Ectodermal cell (in vitro differentiated cells): Measurements from ENCODE around the gene TTLL11.

ENCODE experiments used
- H3K27ac ChIP-seq: 2 replicates; pipeline ENCODE4 v1.7.0; 2013; ENCODE audit warnings: mild to moderate bottlenecking, low read depth, low read length; ENCODE audit not compliant: insufficient read depth, poor library complexity, severe bottlenecking
- H3K27me3 ChIP-seq: 2 replicates; pipeline ENCODE4 v1.7.0; 2013; ENCODE audit warnings: mild to moderate bottlenecking, low read length; ENCODE audit not compliant: insufficient read depth, control insufficient read depth, poor library complexity, severe bottlenecking
- H3K36me3 ChIP-seq: one replicate; pipeline ENCODE4 v1.7.0; 2013; ENCODE audit warnings: low read length; ENCODE audit not compliant: control insufficient read depth, insufficient read depth
- H3K4me1 ChIP-seq: one replicate; pipeline ENCODE4 v1.7.0; 2013; ENCODE audit warnings: low read length; ENCODE audit not compliant: control insufficient read depth, insufficient read depth
- H3K4me3 ChIP-seq: 2 replicates; pipeline ENCODE4 v1.7.0; 2013; ENCODE audit warnings: low read depth, low read length, control low read depth; ENCODE audit not compliant: insufficient read depth
- H3K9me3 ChIP-seq: 2 replicates; pipeline ENCODE4 v1.7.0; 2013; ENCODE audit warnings: mild to moderate bottlenecking, low read length, moderate library complexity; ENCODE audit not compliant: control insufficient read depth
- WGBS, 2 experiments: methylation state at CpG; one replicate each; pipeline ENCODE4 v1.1.7; 2013; ENCODE audit warnings: missing lambda C conversion rate in 2 of 2; 5-methylcytosine and 5-hydroxymethylcytosine counted together

Gene TTLL11

DNA sequence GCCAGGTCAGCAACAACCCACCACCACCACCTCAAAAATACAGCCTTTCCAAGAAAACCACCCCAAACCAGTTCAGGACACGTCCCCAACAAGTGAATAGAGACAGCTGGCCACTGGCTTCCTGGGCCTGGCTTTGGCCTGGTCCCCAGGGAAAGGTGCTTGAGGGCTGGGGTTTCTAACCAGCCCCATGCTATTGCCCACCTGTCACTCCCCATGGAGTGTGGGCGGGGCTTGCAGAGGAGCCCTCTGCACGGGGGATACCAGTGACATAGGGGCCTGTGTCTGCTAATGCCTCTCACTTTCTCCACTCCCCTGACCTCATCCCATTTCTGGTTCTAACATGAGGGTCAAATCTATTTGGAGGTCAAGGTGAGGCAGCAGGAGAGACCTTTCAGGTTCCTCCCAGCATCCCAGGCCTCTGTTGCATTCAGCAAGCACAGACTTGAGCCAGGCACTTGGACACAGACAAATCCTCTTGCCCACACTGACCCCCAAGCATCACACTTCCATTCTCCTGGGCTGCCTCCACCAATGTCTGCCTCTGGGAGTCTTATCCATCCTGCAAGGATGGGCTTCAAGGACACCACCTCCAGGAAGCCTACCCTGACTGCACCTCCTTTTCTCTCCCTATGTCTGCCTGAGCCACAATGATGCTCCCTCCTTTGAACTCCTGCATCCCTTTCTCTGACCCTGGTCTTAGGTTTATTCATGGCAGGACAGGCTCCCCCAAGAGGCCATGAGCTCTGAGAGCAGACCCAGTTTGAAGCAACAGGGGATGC, 16.1 kb upstream of the TTLL11 start:
- WGBS, 2 experiments: 69 to 75% methylated on average over 3 of the region's 3 CpGs
- H3K9me3 ChIP-seq: no peaks in the 10 kb centered on the region
- no peaks in the 10 kb centered on the region for H3K36me3 ChIP-seq
- no peak overlapping the region for H3K4me3 ChIP-seq
- peaks cover 8% of the 10 kb centered on the region for H3K4me1 ChIP-seq
- no peaks in the 10 kb centered on the region for H3K27me3 ChIP-seq
- no peak overlapping the region for H3K27ac ChIP-seq

DNA sequence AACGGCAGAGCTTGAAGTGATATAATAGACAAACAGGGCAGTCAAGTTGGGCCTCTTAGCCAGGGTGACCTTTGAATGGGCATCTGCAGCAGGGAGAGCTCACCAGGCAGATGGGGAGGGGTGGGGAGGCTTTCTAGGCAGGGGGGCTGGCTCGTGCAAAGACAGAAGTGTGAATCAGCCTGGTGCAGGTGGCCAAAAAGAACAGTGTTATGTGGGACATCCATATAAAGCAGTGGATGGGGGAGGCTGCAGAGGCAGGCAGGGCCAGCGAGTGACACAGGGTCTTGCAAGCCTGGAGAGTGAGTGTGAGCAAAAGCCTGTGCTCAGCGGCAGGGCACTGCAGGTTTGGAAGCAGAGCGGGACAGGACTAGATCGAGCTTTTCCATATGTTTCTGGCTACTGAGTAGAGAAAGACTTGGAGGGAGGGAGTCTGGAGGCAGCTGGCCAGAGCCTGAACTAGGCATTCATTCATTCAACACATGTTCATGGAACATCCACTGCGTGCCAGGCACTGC, 14.2 kb upstream of the TTLL11 start:
- WGBS, 2 experiments: 71 to 80% methylated on average over 7 of the region's 7 CpGs

DNA sequence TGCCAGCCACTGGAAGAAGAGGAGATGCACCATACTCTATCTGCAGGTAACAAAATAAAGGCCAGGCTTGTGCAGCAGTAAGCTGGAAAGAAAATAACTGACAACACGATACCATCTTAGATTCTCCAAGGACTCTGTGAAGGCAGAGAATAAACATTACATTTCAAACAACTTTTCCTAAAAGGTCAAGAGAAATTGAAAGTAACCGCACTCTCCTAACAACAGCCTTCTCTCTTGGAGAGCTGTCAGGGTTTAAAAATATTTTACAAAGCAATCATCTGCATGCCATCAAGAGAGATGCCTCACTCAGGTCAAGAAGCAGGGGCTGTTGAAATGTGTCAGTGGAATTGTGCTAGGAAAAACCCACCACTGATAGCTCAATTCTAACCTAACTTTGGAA, 13.5 kb upstream of the TTLL11 start:
- no peaks in the 10 kb centered on the region for H3K4me1 ChIP-seq
- H3K4me3 ChIP-seq: no peak overlapping the region
- H3K27ac ChIP-seq: no peak overlapping the region
- H3K9me3 ChIP-seq: no peaks in the 10 kb centered on the region
- no peaks in the 10 kb centered on the region for H3K36me3 ChIP-seq
- WGBS, 2 experiments: 91 to 97% methylated on average over 2 of the region's 2 CpGs
- no peaks in the 10 kb centered on the region for H3K27me3 ChIP-seq

More for the DNA sequence above, 14.2 kb upstream of the TTLL11 start:
- H3K36me3 ChIP-seq: no peaks in the 10 kb centered on the region
- H3K4me1 ChIP-seq: no peaks in the 10 kb centered on the region
- H3K27ac ChIP-seq: no peak overlapping the region
- no peaks in the 10 kb centered on the region for H3K27me3 ChIP-seq
- no peaks in the 10 kb centered on the region for H3K9me3 ChIP-seq
- no peak overlapping the region for H3K4me3 ChIP-seq

DNA sequence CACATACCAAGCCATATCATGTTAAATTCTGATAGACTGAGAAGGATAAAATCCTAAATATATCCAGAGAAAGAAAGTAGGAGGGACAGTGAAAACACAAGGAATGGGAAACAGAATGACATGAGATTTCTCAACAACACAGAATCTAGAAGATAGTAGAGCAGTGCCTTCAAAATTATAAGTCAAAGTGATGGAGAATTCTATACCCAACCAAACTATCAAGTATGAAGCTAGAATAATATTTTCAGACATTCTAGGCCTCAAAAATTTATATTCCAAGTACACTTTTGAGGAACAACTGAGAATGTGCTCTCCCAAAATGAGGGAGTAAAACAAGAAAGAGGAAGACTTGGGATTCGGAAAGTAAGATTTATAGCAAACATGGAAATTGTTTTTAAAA, 10.9 kb upstream of the TTLL11 start:
- Histone ChIP-seq H3K27me3 (no peaks in the 10 kb centered on the region), H3K9me3 (no peaks in the 10 kb centered on the region), H3K36me3 (no peaks in the 10 kb centered on the region), H3K4me3 (no peak overlapping the region), H3K4me1 (no peaks in the 10 kb centered on the region), H3K27ac (no peak overlapping the region)
- WGBS, 2 experiments: 100% methylated on average over 1 of the region's 1 CpG

DNA sequence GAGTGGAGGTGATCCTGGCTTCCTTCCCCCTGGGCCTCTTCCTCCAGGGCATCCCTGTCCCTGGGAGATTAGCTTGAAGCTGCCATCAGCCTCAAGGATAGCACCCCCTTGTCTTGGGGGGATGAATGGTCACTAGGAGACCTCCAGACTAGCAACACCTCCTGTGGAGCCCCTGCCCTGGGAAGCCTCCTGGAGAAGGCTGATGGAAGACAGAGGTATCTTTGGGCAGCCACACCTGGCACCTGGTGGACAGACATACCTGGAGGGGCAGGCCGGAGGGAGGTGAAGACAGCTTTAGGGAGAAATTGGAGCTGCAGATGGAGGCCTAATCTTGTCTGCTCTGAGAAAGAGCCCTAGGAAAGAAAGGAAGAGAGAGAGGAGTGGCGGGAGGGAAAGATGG, 9.0 kb upstream of the TTLL11 start:
- whole genome bisulfite sequencing, 2 experiments: 95% methylated on average over 1 to 2 of the region's 2 CpGs
- Histone ChIP-seq H3K27me3 (no peaks in the 10 kb centered on the region), H3K9me3 (no peaks in the 10 kb centered on the region), H3K4me3 (no peak overlapping the region), H3K4me1 (no peaks in the 10 kb centered on the region), H3K36me3 (no peaks in the 10 kb centered on the region), H3K27ac (no peak overlapping the region)

DNA sequence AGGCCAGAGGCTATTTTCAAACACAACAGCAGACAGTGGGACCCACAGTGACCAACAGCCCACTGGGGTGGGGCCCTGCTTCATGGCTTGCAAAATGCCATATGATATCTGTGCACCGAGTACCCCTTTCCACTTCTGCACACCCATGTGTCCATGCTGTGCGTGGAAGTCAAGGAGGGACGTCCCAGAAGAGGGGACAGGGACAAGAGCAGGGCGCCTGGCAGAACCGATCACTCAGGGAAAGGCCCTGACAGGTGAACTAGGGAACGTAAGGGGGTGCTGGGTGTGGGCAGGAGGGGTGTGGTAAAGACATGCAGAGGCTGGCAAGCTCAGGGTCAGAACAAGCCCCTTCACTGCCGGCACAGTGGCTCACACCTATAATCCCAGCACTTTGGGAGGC, 7.6 kb upstream of the TTLL11 start:
- Histone ChIP-seq H3K36me3 (no peaks in the 10 kb centered on the region), H3K4me3 (no peak overlapping the region)
- WGBS, 2 experiments: 92 to 95% methylated on average over 7 of the region's 7 CpGs

DNA sequence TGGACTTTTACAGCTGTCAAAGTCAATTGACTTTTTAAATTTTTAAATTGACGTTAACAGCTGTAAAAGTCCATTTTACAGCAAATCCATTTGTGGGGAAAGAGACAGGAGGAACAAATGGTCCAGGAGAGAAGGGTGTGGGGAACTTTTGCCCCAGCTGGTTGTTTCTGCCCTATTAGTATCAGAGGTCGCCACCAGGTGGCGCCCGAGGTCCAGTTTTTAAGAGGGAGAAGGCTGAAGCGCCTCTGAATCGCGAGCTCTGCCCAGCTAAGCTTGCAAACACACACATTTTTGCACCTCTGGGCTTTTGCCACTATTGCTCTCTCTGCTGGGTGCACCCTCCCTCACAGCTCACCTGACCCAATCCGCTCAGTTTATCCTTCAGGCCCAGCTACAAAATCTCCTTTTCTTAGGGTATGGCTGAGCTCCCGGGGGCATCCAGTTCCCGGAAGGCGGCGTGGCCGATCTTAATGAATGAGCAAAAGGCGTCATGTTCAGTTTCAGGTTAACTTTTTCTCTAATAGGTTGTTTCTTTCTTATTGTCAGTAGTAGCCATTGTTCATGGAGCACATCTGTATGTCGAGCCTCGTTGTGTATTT, 6.3 kb upstream of the TTLL11 start:
- Histone ChIP-seq H3K27ac (no peak overlapping the region), H3K27me3 (peaks cover 8% of the 10 kb centered on the region), H3K4me3 (no peak overlapping the region), H3K4me1 (no peaks in the 10 kb centered on the region), H3K9me3 (no peaks in the 10 kb centered on the region), H3K36me3 (no peaks in the 10 kb centered on the region)
- WGBS, 2 experiments: 47 to 48% methylated on average over 16 of the region's 16 CpGs

More for the DNA sequence above, 7.6 kb upstream of the TTLL11 start:
- Histone ChIP-seq H3K27ac (no peak overlapping the region), H3K4me1 (no peaks in the 10 kb centered on the region), H3K9me3 (no peaks in the 10 kb centered on the region), H3K27me3 (no peaks in the 10 kb centered on the region)

DNA sequence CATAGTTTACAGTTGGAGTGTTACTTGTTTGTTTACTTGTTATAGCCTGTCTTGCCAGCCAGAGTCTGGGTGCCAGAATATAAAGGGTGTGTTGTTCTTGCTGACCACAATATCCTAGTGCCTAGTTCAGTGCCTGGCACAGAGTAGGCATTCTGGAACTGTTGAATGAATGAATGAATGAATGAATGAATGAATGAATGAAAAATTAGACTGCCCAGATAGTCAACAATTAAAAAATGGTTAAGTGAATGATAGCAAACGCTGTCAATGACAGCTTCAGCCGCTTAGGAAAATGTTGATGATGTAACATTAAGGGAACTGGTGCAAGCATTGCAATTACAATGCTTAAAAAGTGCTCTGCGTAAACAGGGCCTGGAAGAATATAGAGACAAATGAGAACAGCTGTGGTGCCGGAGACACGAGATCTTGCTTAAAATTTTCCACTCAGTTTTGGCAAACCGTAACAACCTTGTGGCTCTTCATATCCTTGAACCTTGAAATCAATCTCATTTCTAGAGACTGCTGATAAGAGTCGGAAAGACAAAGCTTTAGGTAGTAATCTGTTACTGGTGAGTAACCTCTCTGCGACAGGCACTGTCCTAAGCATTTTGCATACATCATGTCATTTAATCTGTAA, 4.7 kb upstream of the TTLL11 start:
- peaks cover 20% of the 10 kb centered on the region for H3K27me3 ChIP-seq
- H3K27ac ChIP-seq: no peak overlapping the region
- H3K4me3 ChIP-seq: no peak overlapping the region

DNA sequence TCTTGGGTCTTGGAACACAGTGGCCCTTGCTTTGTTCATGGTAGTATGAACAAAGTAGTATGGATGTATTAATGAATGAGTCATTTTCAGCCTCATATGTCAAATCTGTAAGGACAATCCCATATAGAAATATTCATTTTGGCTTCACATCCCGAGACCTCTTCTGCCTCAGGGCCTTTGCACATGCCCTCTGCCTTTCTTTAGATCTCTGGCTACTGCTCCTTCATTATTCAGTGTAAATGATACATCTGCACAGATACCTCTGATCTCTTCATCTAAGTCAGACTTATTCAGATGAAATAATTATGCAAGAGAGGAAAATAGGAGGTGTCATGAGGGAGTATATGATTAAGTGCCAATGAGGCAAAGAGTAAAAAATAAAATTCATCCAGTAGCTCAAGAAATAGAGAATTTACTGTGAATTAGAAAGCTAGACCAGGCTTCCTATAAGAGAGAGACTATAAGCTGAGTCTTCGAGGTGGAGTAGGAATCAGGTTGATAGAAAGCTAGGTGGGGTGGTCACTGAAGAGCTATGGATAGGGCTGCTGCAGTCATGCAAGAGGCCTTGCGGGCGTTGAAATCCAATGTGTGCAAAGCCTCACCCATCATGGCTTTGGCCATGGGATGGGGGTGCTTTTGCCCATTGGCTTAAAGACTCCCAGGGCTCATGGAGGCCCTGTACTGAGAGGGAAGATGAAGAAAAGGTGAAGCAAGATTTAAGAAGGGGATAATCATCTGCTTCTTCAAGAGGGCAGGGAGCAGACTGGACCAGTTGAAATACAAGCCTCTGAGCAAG, 3.7 kb upstream of the TTLL11 start:
- H3K4me1 ChIP-seq: no peaks in the 10 kb centered on the region
- no peaks in the 10 kb centered on the region for H3K36me3 ChIP-seq
- H3K27me3 ChIP-seq: peaks cover 30% of the 10 kb centered on the region
- no peaks in the 10 kb centered on the region for H3K9me3 ChIP-seq
- WGBS, 2 experiments: 87 to 88% methylated on average over 4 of the region's 4 CpGs
- no peak overlapping the region for H3K27ac ChIP-seq
- no peak overlapping the region for H3K4me3 ChIP-seq

More for the DNA sequence above, 4.7 kb upstream of the TTLL11 start:
- no peaks in the 10 kb centered on the region for H3K4me1 ChIP-seq
- H3K9me3 ChIP-seq: no peaks in the 10 kb centered on the region
- no peaks in the 10 kb centered on the region for H3K36me3 ChIP-seq
- 71 to 78% methylated on average over 8 of the region's 8 CpGs for WGBS, 2 experiments
